Heart left ventricle (tissue), 16 donors: ENCODE measurements around the gene EPB41L4B. TPM values are rescaled to one million over a fixed set of nuclear protein-coding genes. Genes with fewer than 3 reads are reported as not detected.
A peak's percentile ranks its signal among the peaks of the same experiment; 100 is the strongest.

Experiments
- ATAC-seq, 4 donors: fragments of 200-7000 bp; cut with Tn5 transposase; one replicate each; pipeline ENCODE4 v1.9.1; 2020 to 2022; ENCODE audit warnings: moderate library complexity in 4 of 4, mild to moderate bottlenecking in 3 of 4, moderate number of reproducible peaks in 1 of 4
- DNase-seq, 5 donors: peaks; one replicate each; pipeline ENCODE4 v3.0.0-alpha.2; 2020
- H3K27ac ChIP-seq, 12 donors: fragments of 200-600 bp; sonication (generic) in 4 of 12; one replicate each; pipeline versions ENCODE4 v1.5.0 to v1.8.0; 2016 to 2022; ENCODE audit warnings: mild to moderate bottlenecking in 2 of 12
- H3K27me3 ChIP-seq, 9 donors: fragments of 200-600 bp; sonication (generic) in 2 of 9; one replicate each; pipeline versions ENCODE4 v1.5.1 to v1.8.0; 2016 to 2022; ENCODE audit warnings: mild to moderate bottlenecking in 3 of 9
- H3K36me3 ChIP-seq, 9 donors: fragments of 200-600 bp; sonication (generic) in 2 of 9; one replicate each; pipeline versions ENCODE4 v1.5.0 to v1.8.0; 2018 to 2022; ENCODE audit warnings: mild to moderate bottlenecking in 2 of 9
- H3K4me1 ChIP-seq, 12 donors: fragments of 200-600 bp; sonication (generic) in 4 of 12; one replicate each; pipeline versions ENCODE4 v1.5.0 to v1.8.0; 2016 to 2022; ENCODE audit warnings: mild to moderate bottlenecking in 3 of 12
- H3K4me3 ChIP-seq, 12 donors: fragments of 200-600 bp; sonication (generic) in 4 of 12; one replicate each; pipeline versions ENCODE4 v1.5.0 to v1.8.0; 2017 to 2022; ENCODE audit warnings: mild to moderate bottlenecking in 9 of 12, moderate library complexity in 4 of 12
- H3K9me3 ChIP-seq, 12 donors: fragments of 200-600 bp; sonication (generic) in 4 of 12; one replicate each; pipeline versions ENCODE4 v1.5.0 to v1.8.0; 2016 to 2022; ENCODE audit warnings: mild to moderate bottlenecking in 1 of 12
- POLR2A ChIP-seq, 2 donors: fragments of 450-650 bp; IDR thresholded peaks; one replicate each; pipeline ENCODE4 v1.6.1; 2017; ENCODE audit warnings: antibody characterized with exemption in 2 of 2, mild to moderate bottlenecking in 2 of 2, moderate library complexity in 2 of 2
- WGBS, 4 donors: extraction: QIAGEN DNeasy Blood & Tissue Kit in 2 of 4; methylation state at CpG; one replicate each; pipeline versions ENCODE4 v1.1.5 to v1.1.7; 2013 to 2018; 5-methylcytosine and 5-hydroxymethylcytosine counted together
- intact Hi-C, 10 donors: fragments of 100-400 bp; cut with DNase I; formaldehyde crosslinking; loops; one replicate each; pipeline versions ENCODE4 v1.11.1 to v1.14.2; 2022
- polyA plus RNA-seq, 2 donors: library from polyadenylated mRNA; stranded (reverse); fragments of 200-250 nt; gene quantifications; one replicate each; pipeline ENCODE4 v1.2.3, GENCODE V29; 2013
- total RNA-seq, 9 donors: library from RNA; depleted of rRNA in 2 of 9; stranded (reverse); fragments of >200 nt in 2 of 9; fragmentation: NEBNext Ultra II Directional in 3 of 9; extraction: Animal tissue kit (Norgen Biotek cat#: 25700) in 3 of 9; gene quantifications; one replicate each; pipeline versions ENCODE4 v1.1.0 to v1.2.4, GENCODE V29; 2016 to 2023
- TF ChIP-seq, protein P1 (sequence below), 12 donors: fragments of 200-600 bp; sonication (generic) in 4 of 12; IDR thresholded peaks; one replicate each; pipeline versions ENCODE4 v1.5.0 to v1.8.0; 2018 to 2022; ENCODE audit warnings: antibody characterized with exemption in 12 of 12, mild to moderate bottlenecking in 5 of 12
- donor health status: ischemic (EF 13 %, LVEDD 7.1; RV severe dilation, severe dysfunction).
- donor health status: healthy with polysubstance abuse.
- donor health status: DM: no; HTN: yes; CAD: no.
- donor health status: DM: no; HTN: no; CAD: no.
- donor health status: ischemic (EF 25% LVEDD 6.9; RV normal size, moderate dysfunction).
- donor health status: ischemic (EF 25% LVEDD 5.7; RV mildly dilated, moderate dysfunction).
- donor health status: healthy.
- donor health status: DM: yes; HTN: yes; CAD: no.
- donor health status: ischemic (EF 35%, LVEDD 5.7; RV mildly dilated, moderate dysfunction).
- donor health status: nonischemic (EF 11% LVEDD 7.7; RV severe dilation, severe dysfunction).
- donor health status: DM: yes; HTN: yes; CAD: no.
- donor health status: PGD.
- donor health status: ischemic (EF 29% LVEDD 5.4; RV normal size, mild dysfunction).
- donor health status: nonischemic (EF 23%, LVEDD 6.1; RV moderate dilation, normal function).

The EPB41L4B gene
- total and polyA plus RNA-seq, 11 donors = 0.71 to 16.5 (median 8.9) TPM

DNA sequence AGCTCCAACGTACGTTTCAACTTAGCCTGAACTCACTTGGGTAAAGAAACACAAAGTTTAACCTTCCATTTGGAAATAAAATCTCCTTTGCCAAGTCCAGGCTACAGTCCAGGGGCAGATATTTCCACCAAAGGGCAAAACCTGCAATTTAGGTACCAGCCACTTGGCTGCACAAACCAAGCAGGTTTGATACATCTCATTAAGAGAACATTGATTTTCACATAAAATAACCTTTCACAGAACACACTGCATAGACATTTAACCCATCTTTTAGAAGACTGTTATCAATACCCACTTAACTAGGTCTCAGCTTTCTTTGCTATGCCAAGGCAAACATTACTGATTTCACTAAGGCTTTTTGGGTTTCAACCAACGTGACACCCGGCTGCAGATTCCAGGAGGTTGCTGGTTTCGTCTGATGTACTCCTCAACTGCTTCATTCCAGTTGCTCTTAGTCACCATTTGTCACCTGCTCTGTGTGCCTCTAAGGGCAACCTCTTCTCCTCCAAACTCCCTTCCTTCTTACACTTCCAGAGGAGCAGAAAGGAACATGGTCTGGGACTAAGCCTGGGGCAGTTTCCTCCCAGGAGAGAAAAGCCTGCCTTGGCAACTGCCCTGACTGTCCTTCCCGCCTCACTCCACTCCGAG, 67.1 kb downstream of the EPB41L4B start:
- DNase-seq (no peak), ATAC-seq (peak in 3 of 4 donors; percentile 23 to 55 (median 33))
- peaks cover 0 to 12% (median 1%) of the 10 kb centered on the region in 12 donors for H3K4me1 ChIP-seq
- no peak for TF ChIP-seq POLR2A (IDR thresholded peaks at IDR 0.05)
- TF ChIP-seq, protein P1, sequence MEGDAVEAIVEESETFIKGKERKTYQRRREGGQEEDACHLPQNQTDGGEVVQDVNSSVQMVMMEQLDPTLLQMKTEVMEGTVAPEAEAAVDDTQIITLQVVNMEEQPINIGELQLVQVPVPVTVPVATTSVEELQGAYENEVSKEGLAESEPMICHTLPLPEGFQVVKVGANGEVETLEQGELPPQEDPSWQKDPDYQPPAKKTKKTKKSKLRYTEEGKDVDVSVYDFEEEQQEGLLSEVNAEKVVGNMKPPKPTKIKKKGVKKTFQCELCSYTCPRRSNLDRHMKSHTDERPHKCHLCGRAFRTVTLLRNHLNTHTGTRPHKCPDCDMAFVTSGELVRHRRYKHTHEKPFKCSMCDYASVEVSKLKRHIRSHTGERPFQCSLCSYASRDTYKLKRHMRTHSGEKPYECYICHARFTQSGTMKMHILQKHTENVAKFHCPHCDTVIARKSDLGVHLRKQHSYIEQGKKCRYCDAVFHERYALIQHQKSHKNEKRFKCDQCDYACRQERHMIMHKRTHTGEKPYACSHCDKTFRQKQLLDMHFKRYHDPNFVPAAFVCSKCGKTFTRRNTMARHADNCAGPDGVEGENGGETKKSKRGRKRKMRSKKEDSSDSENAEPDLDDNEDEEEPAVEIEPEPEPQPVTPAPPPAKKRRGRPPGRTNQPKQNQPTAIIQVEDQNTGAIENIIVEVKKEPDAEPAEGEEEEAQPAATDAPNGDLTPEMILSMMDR (IDR thresholded peaks at IDR 0.05) = no peak
- H3K27me3 ChIP-seq = peaks cover 0 to 3% (median 0%) of the 10 kb centered on the region in 9 donors
- peak overlapping the region in 1 of 12 donors; percentile 16 for H3K27ac ChIP-seq
- no peaks in the 10 kb centered on the region for H3K36me3 ChIP-seq
- intact Hi-C loops = no loop called here
- H3K4me3 ChIP-seq = no peak overlapping the region
- H3K9me3 ChIP-seq = no peaks in the 10 kb centered on the region
- 49 to 75% (median 53%) methylated on average over 7 of the region's 7 CpGs for WGBS, 4 donors

DNA sequence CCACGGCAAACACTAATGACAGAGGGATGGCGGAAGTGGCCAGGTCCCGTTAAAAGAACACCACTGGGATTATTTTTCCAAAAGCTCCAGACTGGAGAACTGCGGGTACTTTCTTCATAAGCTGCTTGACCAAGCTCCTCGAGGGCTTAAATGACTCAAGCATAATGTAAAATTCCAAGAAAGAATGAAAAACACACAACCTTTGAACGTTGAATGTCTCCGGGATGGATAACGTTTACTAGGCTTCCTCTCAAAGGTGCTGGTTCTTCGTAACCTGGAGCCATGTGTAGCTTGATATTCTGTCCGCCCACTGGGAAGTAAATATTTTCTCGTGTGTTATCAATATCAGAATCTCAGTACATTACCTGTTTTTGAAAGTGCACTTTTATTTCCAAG, 67.6 kb downstream of the EPB41L4B start:
- Histone ChIP-seq H3K9me3 (no peaks in the 10 kb centered on the region), H3K36me3 (no peaks in the 10 kb centered on the region), H3K4me3 (no peak overlapping the region), H3K27me3 (peaks cover 0 to 1% (median 0%) of the 10 kb centered on the region in 9 donors), H3K27ac (no peak overlapping the region), H3K4me1 (peaks cover 0 to 12% (median 1%) of the 10 kb centered on the region in 12 donors)
- WGBS, 4 donors = 91 to 95% (median 93%) methylated on average over 11 of the region's 11 CpGs
- intact Hi-C loops = no loop called here
- DNase-seq (no peak), ATAC-seq (no peak)
- TF ChIP-seq, protein P1 (IDR thresholded peaks at IDR 0.05) = no peak
- TF ChIP-seq POLR2A (IDR thresholded peaks at IDR 0.05) = no peak

DNA sequence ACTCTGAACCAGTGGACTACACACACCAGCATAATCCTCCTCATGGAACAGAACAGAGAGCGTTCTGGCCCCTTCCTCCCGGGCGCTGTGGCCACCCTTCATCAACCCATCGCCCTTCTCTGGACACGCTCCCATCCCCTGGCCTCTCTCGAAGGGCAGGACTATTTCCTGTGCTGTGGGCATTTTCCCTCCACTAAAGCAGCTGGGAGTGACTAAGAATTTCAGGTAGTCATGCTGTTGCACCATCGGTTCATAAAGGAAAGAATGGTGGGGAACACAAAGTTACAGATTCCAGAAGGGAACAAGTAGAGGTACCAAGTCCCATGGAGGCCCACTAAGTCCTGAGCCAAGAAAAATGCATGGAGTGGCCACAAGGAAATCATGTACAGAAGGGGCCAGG, 68.6 kb downstream of the EPB41L4B start:
- WGBS, 4 donors = 90 to 96% (median 93%) methylated on average over 7 of the region's 7 CpGs
- ATAC-seq (no peak), DNase-seq (no peak)
- intact Hi-C loops = no loop called here
- no peaks in the 10 kb centered on the region for H3K36me3 ChIP-seq
- no peaks in the 10 kb centered on the region for H3K27me3 ChIP-seq
- H3K4me1 ChIP-seq = peaks cover 0 to 12% (median 1%) of the 10 kb centered on the region in 12 donors
- no peak overlapping the region for H3K4me3 ChIP-seq
- H3K9me3 ChIP-seq = no peaks in the 10 kb centered on the region
- TF ChIP-seq POLR2A (IDR thresholded peaks at IDR 0.05) = no peak
- TF ChIP-seq, protein P1 (IDR thresholded peaks at IDR 0.05) = no peak
- H3K27ac ChIP-seq = no peak overlapping the region

DNA sequence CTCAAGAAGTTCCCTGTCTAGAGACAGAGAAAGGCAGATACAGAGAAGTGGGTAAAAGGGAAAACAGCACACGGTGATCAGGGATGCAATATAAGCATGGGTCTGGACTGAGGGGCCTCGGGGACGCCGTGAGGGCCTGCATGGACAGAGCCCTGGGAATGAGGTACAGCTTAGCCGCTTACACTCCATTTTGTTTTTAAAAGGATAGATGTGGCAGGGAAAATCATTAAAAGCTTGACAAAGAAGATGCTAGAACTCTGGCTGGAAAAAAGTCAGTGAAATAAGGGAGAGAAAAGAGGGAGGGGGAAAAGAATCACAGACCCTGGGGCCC, 69.1 kb downstream of the EPB41L4B start:
- WGBS, 4 donors = 86 to 88% (median 86%) methylated on average over 5 of the region's 5 CpGs
- no peaks in the 10 kb centered on the region for H3K36me3 ChIP-seq
- no peaks in the 10 kb centered on the region for H3K27me3 ChIP-seq
- no peak for ATAC-seq
- no peak overlapping the region for H3K27ac ChIP-seq
- DNase-seq = no peak
- H3K9me3 ChIP-seq = no peaks in the 10 kb centered on the region
- H3K4me3 ChIP-seq = no peak overlapping the region
- TF ChIP-seq, protein P1 (IDR thresholded peaks at IDR 0.05) = no peak
- TF ChIP-seq POLR2A (IDR thresholded peaks at IDR 0.05) = no peak
- H3K4me1 ChIP-seq = peaks cover 0 to 12% (median 1%) of the 10 kb centered on the region in 12 donors
- intact Hi-C loops = no loop called here
